GM18858 (cell line): ENCODE results near the gene MPIG6B.

Source experiments
- ATAC-seq: cut with Tn5 transposase; IDR thresholded peaks from one replicate; pipeline ENCODE4 v1.9.1; 2021; ENCODE audit not compliant: unreplicated experiment

The MPIG6B gene

GRCh38 chr6:31723245-31723979 lies at the start of gene MPIG6B:
TSS of gene MPIG6B (plus strand) at chr6:31723373. CDS start at chr6:31723384, 11 bp downstream.
- ATAC-seq = no peak

GRCh38 chr6:31676322-31676903 lies 46.8 kb upstream of the MPIG6B start:
- no peak for ATAC-seq

GRCh38 chr6:31676904-31677303 lies 46.3 kb upstream of the MPIG6B start:
- ATAC-seq = no peak

GRCh38 chr6:31677955-31678354 lies 45.2 kb upstream of the MPIG6B start:
- no peak for ATAC-seq

- ATAC-seq = no peak
These were observed 42.7 kb upstream of the MPIG6B start, which contains the start of gene LY6G5C for GRCh38 chr6:31680226-31681134. TSS of gene LY6G5C (minus strand) at chr6:31681067. CDS start at chr6:31680373, 694 bp downstream.

- no peak for ATAC-seq
These were observed 42.0 kb upstream of the MPIG6B start for GRCh38 chr6:31681135-31681671.

GRCh38 chr6:31683591-31683990 lies 39.6 kb upstream of the MPIG6B start:
- no peak for ATAC-seq

- ATAC-seq = no peak
These were observed 36.7 kb upstream of the MPIG6B start for GRCh38 chr6:31686483-31686882.

- no peak for ATAC-seq
These were observed 35.9 kb upstream of the MPIG6B start for GRCh38 chr6:31687321-31687720.

- ATAC-seq = no peak
These were observed 35.1 kb upstream of the MPIG6B start for GRCh38 chr6:31687860-31688693.

- ATAC-seq = no peak
These were observed 33.7 kb upstream of the MPIG6B start for GRCh38 chr6:31689249-31690110.

GRCh38 chr6:31690231-31691077 lies 32.7 kb upstream of the MPIG6B start:
- ATAC-seq = no peak

GRCh38 chr6:31691078-31691463 lies 32.1 kb upstream of the MPIG6B start:
- no peak for ATAC-seq

- no peak for ATAC-seq
These were observed 31.5 kb upstream of the MPIG6B start for GRCh38 chr6:31691564-31692108.

- ATAC-seq = no peak
These were observed 30.8 kb upstream of the MPIG6B start for GRCh38 chr6:31692353-31692752.

GRCh38 chr6:31692886-31693285 lies 30.3 kb upstream of the MPIG6B start:
- ATAC-seq = no peak

GRCh38 chr6:31693535-31693934 lies 29.6 kb upstream of the MPIG6B start:
- ATAC-seq = no peak

GRCh38 chr6:31697555-31697954 lies 25.6 kb upstream of the MPIG6B start:
- ATAC-seq = no peak
